PC-9 (cell line): ENCODE results near the gene TEAD3.

Experiments used
- CTCF ChIP-seq: fragments of 200-600 bp; sonication (generic); conservative IDR thresholded peaks from 2 replicates; pipeline ENCODE4 v1.6.1; 2017; ENCODE audit warnings: mixed run types, antibody characterized with exemption, mild to moderate bottlenecking, moderate library complexity
- EZH2 ChIP-seq: fragments of 200-600 bp; sonication (generic); IDR thresholded peaks from 2 replicates; pipeline ENCODE4 v1.8.0; 2017; ENCODE audit warnings: antibody characterized with exemption, low read depth

- TF ChIP-seq CTCF (no peak), EZH2 (no peak)
These were observed 48.0 kb upstream of the TEAD3 start for GRCh38 chr6:35544769-35545361.
